OCI-LY3 (cell line): ENCODE measurements around the gene TMEM218.

Experiments used
- CTCF ChIP-seq: fragments of 200-600, 300-600 bp; sonication (generic); IDR thresholded peaks from 2 replicates; pipeline ENCODE4 v1.5.1; 2014; ENCODE audit warnings: antibody characterized with exemption, low read length, low read depth
- EZH2phosphoT487 ChIP-seq: fragments of 200-600 bp; shearing (Covaris generic); IDR thresholded peaks from 2 replicates; pipeline ENCODE4 v1.6.1; 2018; ENCODE audit warnings: antibody characterized with exemption, mixed run types, low read depth

DNA sequence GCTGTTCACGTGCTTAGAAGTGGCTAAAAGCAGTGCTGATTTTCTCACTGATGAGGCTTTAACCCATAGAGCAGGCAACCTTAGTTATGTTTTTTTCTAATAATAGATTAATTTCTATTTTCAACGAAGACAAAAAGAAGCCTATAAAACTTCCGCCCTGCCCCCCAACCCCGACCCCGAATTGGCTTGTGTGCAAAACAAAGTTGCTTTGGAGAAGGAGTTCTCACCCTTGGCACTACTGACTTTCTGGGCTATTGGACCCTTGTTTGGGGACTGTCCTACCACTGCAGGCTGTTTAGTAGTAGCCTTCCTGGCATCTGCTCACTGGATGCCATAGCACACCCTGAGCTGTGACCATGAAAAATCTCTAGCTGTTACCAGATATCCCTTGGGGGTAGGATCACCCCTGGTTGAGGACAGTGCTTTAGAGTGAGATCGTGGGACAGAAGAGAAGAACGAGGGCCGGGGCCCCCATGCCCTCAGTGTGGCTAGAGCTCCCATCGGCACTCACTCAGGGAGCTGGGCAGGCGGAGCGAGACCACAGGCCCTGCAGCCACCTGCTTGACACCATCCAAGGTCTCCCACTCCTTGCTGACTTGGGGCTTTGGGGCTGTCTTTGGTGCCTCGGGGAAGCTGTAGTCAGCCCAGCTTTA is 31.4 kb downstream of the TMEM218 start:
- TF ChIP-seq CTCF (no peak), EZH2phosphoT487 (no peak)
